Gastroesophageal sphincter (tissue), 4 donors: ENCODE data around the gene DCST1. TPM values are rescaled to one million over a fixed set of nuclear protein-coding genes. Genes with fewer than 3 reads are reported as not detected.

Experiments
- ATAC-seq: fragments of 150-250 bp; one replicate; pipeline ENCODE4 v1.9.1; 2016; ENCODE audit warnings: mild to moderate bottlenecking, moderate library complexity
- H3K27ac ChIP-seq, 4 donors: fragments of 200-600 bp; sonication (generic) in 3 of 4; 1 replicate in 3 of 4; 2 replicates in 1 of 4; pipeline ENCODE4 v1.5.1; 2016 to 2019
- H3K27me3 ChIP-seq: fragments of 200-600 bp; sonication (generic); one replicate; pipeline ENCODE4 v1.5.1; 2019
- H3K36me3 ChIP-seq, 2 donors: fragments of 200-600 bp; sonication (generic); one replicate each; pipeline ENCODE4 v1.5.1; 2019; ENCODE audit warnings: control low read depth in 1 of 2
- H3K4me1 ChIP-seq, 3 donors: fragments of 200-600 bp; sonication (generic); 1 replicate in 2 of 3; 2 replicates in 1 of 3; pipeline ENCODE4 v1.5.1; 2016 to 2019; ENCODE audit warnings: control low read depth in 2 of 3
- H3K4me3 ChIP-seq, 2 donors: fragments of 200-600 bp; sonication (generic); one replicate each; pipeline ENCODE4 v1.5.1; 2019; ENCODE audit warnings: mild to moderate bottlenecking in 1 of 2, moderate library complexity in 1 of 2
- H3K9me3 ChIP-seq, 3 donors: fragments of 200-600 bp; sonication (generic); one replicate each; pipeline ENCODE4 v1.5.1; 2017 to 2019; ENCODE audit warnings: control low read depth in 2 of 3
- CTCF ChIP-seq, 4 experiments: fragments of 200-600 bp in 2 of 4; fragments of 450-650 bp in 2 of 4; sonication (generic) in 1 of 4; IDR thresholded peaks; one replicate each; pipeline ENCODE4 v1.5.1; 2017 to 2019; ENCODE audit warnings: antibody characterized with exemption in 4 of 4, mild to moderate bottlenecking in 2 of 4, moderate library complexity in 2 of 4
- EP300 ChIP-seq: sonication (generic); formaldehyde crosslinking; IDR thresholded peaks from one replicate; pipeline ENCODE4 v1.6.1; 2017; ENCODE audit warnings: antibody characterized with exemption, mild to moderate bottlenecking
- POLR2A ChIP-seq, 2 donors: fragments of 450-650 bp; IDR thresholded peaks; one replicate each; pipeline ENCODE4 v1.6.1; 2017; ENCODE audit warnings: antibody characterized with exemption in 2 of 2, mild to moderate bottlenecking in 2 of 2, moderate library complexity in 1 of 2
- POLR2AphosphoS5 ChIP-seq: sonication (generic); formaldehyde crosslinking; IDR thresholded peaks from one replicate; pipeline ENCODE4 v1.6.1; 2017; ENCODE audit warnings: antibody characterized with exemption
- WGBS, 2 donors: methylation state at CpG; one replicate each; pipeline ENCODE4 v1.1.5; 2018; ENCODE audit warnings: low coverage in 1 of 2; 5-methylcytosine and 5-hydroxymethylcytosine counted together
- total RNA-seq, 4 donors: library from RNA; depleted of rRNA; stranded (reverse); fragments of >200 nt; gene quantifications; one replicate each; pipeline ENCODE4 v1.1.0, GENCODE V29; 2016

Gene DCST1
- total RNA-seq, 4 donors from 2014 or later = not detected

GRCh38 chr1:155000726-155001424, 32.7 kb upstream of the DCST1 start:
- ATAC-seq = peak; percentile 63
- H3K36me3 ChIP-seq = no peaks in the 10 kb centered on the region
- no peaks in the 10 kb centered on the region for H3K27me3 ChIP-seq
- peak in 3 of 4 experiments; percentile 15 to 30 (median 28) for TF ChIP-seq CTCF (IDR thresholded peaks at IDR 0.05)
- peak; percentile 63 for TF ChIP-seq POLR2AphosphoS5
- no peak for TF ChIP-seq EP300
- peak; percentile 57 to 60 for TF ChIP-seq POLR2A (IDR thresholded peaks at IDR 0.05)
- WGBS, 2 donors = 0% methylated on average over 2 of the region's 43 CpGs; no CpG with 5 or more reads in 1 of the 2 donors
- peak overlapping the region; percentile 88 to 97 (median 96) for H3K27ac ChIP-seq
- peaks cover 6 to 45% (median 30%) of the 10 kb centered on the region in 3 donors for H3K4me1 ChIP-seq
- H3K4me3 ChIP-seq = peak overlapping the region; percentile 76 to 89
- no peaks in the 10 kb centered on the region for H3K9me3 ChIP-seq

GRCh38 chr1:155001425-155001674, 32.3 kb upstream of the DCST1 start:
- ATAC-seq = no peak
- Histone ChIP-seq H3K4me1 (peaks cover 6 to 48% (median 30%) of the 10 kb centered on the region in 3 donors), H3K36me3 (no peaks in the 10 kb centered on the region), H3K27me3 (no peaks in the 10 kb centered on the region), H3K27ac (peak overlapping the region; percentile 88 to 97 (median 96)), H3K4me3 (peak overlapping the region; percentile 76 to 89), H3K9me3 (no peaks in the 10 kb centered on the region)
- WGBS, 2 donors = 0% methylated on average over 2 to 5 of the region's 11 CpGs
- TF ChIP-seq EP300 (no peak), CTCF (IDR thresholded peaks at IDR 0.05) (no peak), POLR2A (IDR thresholded peaks at IDR 0.05) (no peak), POLR2AphosphoS5 (no peak)

GRCh38 chr1:155001675-155002463, 31.8 kb upstream of the DCST1 start:
- Histone ChIP-seq H3K4me3 (peak overlapping the region; percentile 76 to 89), H3K36me3 (no peaks in the 10 kb centered on the region), H3K27me3 (no peaks in the 10 kb centered on the region), H3K27ac (peak overlapping the region; percentile 88 to 97 (median 96)), H3K9me3 (no peaks in the 10 kb centered on the region), H3K4me1 (peaks cover 6 to 53% (median 30%) of the 10 kb centered on the region in 3 donors)
- ATAC-seq = peak; percentile 89
- TF ChIP-seq POLR2AphosphoS5 (peak; percentile 62), POLR2A (IDR thresholded peaks at IDR 0.05) (peak; percentile 36 to 59), EP300 (no peak), CTCF (IDR thresholded peaks at IDR 0.05) (peak in 3 of 4 experiments; percentile 30 to 65 (median 46))
- 0% methylated on average over 1 to 9 of the region's 38 CpGs for WGBS, 2 donors

GRCh38 chr1:155002464-155003226, 31.0 kb upstream of the DCST1 start, which contains the start of gene ZBTB7B:
Gene ZBTB7B, plus strand, starts transcription at chr1:155002802. Its CDS starts 11,859 bp downstream, at chr1:155014661.
- TF ChIP-seq EP300 (no peak), CTCF (IDR thresholded peaks at IDR 0.05) (peak in 2 of 4 experiments; percentile 18 to 21), POLR2AphosphoS5 (no peak), POLR2A (IDR thresholded peaks at IDR 0.05) (peak in 1 of 2 donors; percentile 20)
- ATAC-seq = peak; percentile 32
- H3K27me3 ChIP-seq = no peaks in the 10 kb centered on the region
- H3K27ac ChIP-seq = peak within 1 kb of the TSS; percentile 88 to 97 (median 96)
- H3K4me3 ChIP-seq = peak within 1 kb of the TSS; percentile 76 to 89
- WGBS, 2 donors = 0% methylated on average over 4 to 10 of the region's 35 CpGs
- H3K9me3 ChIP-seq = no peaks in the 10 kb centered on the region
- peaks cover 6 to 61% (median 36%) of the 10 kb centered on the region in 3 donors for H3K4me1 ChIP-seq
- no peaks in the 10 kb centered on the region for H3K36me3 ChIP-seq
